HG03045 (cell line): Measurements from ENCODE around the gene ANO9.
A peak's percentile ranks its signal among the peaks of the same experiment; 100 is the strongest.

ENCODE experiments used
- ATAC-seq: cut with Tn5 transposase; IDR thresholded peaks from one replicate; pipeline ENCODE4 v1.9.1; 2021; ENCODE audit warnings: mild to moderate bottlenecking, moderate library complexity; ENCODE audit not compliant: unreplicated experiment

Gene ANO9, protein sequence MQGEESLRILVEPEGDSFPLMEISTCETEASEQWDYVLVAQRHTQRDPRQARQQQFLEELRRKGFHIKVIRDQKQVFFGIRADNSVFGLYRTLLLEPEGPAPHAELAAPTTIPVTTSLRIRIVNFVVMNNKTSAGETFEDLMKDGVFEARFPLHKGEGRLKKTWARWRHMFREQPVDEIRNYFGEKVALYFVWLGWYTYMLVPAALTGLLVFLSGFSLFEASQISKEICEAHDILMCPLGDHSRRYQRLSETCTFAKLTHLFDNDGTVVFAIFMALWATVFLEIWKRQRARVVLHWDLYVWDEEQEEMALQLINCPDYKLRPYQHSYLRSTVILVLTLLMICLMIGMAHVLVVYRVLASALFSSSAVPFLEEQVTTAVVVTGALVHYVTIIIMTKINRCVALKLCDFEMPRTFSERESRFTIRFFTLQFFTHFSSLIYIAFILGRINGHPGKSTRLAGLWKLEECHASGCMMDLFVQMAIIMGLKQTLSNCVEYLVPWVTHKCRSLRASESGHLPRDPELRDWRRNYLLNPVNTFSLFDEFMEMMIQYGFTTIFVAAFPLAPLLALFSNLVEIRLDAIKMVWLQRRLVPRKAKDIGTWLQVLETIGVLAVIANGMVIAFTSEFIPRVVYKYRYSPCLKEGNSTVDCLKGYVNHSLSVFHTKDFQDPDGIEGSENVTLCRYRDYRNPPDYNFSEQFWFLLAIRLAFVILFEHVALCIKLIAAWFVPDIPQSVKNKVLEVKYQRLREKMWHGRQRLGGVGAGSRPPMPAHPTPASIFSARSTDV

DNA sequence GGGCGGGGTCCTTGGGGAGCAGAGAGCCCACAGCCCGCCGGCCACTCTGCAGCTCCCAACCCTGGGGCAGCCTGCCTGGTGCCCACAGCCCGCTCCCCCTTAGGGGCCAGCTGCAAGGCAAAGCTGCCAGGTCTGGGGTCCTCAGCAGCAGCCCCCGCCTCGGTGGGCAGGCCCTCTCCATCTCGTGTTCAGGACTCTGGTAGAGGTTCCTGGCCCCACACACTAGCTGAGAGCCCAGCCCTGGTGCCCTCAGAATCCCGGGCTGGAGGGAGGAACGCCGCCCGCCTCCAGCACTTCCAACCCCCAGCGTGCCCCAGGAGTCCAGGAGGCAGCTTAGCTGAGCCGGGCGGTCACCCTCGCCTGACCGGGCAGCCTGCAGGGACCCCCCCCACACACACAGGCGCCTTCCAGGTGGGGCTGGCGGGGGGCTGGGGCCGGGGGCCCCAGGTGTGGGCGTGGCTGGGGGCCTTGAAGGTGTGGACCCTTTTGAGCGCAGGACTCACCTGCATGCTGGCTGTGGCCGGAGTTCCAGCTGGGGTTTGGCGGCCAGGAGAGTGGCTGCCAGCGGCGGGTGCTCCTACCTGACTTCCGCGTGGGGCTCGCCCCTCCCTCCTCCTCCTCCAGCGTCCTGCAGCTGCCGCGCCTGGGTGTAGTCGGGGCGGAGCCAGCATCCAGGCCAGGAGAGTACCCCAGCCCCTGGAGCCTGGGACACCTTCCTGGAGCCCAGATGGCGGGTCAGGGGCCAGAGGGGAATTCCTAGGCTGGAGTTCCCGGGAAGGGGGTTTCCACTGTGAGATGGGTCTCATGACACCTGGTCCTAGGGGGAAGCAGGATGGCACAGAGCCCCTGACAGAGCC is at the start of gene ANO9:
TSS of gene ANO9 (minus strand) at position 594 of the 857 bp plus-strand sequence. CDS start at position 509, 85 bp downstream.
- peak; percentile 54 for ATAC-seq

DNA sequence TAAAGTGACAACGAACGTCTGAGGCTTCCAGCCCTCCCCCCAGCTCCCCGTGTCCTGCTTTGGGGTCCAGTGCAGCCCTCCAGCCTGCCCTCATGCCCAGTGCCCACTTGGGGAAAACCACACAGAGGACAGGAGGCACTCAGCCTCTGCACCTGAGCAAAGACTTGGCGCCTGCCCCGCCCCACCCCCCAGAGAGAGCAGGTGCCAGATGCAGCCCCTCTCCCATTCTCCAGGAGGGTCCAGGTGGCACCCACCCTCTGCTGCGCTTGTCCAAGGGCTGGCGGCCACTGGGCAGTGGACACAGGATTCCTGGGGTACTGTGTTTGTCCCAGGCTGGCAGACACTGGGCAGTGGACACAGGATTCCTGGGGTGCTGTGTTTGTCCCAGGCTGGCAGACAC is 49.5 kb upstream of the ANO9 start:
- no peak for ATAC-seq

DNA sequence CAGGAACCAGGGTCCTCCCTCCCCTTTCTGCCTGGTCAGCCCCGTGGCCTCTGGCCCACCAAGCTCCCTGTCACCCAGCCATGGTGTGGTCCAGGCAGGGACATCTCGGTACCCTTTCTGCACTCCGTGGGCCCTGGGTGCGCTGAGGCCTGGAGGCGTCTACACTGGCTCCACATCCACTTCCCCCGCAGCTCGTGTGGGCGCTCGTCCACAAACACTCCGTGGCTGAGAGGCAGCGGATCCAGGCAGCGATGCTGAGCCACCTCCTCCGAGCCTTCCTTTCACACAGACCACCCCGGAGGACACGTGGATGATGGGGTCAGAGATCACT is 49.1 kb upstream of the ANO9 start:
- ATAC-seq: no peak

DNA sequence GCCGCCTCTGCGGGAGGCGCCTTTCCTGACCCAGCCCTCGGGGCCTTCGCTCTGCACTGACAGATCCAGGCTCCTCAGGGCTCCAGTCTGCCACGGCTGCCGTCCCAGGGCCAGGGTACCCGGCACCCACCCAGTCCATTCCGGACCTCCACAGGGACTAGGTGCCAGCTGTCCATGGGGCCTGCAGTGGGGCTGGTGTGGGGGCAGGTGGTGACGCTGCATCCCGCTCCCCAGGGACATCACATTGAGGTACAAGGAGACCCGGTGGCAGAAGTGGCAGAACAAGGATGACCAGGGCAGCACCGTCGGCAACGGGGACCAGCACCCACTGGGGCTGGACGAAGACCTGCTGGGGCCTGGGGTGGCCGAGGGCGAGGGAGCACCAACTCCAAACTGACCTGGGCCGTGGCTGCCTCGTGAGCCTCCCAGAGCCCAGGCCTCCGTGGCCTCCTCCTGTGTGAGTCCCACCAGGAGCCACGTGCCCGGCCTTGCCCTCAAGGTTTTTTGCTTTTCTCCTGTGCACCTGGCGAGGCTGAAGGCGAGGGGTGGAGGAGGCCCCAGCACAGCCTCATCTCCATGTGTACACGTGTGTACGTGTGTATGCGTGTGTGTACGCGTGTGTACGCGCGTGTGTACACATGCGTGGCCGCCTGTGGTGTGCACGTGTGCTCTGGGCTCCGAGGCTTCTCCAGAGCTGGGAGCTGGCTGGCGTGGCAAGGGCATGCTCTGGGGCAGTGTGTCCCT is 48.5 kb upstream of the ANO9 start:
- no peak for ATAC-seq

DNA sequence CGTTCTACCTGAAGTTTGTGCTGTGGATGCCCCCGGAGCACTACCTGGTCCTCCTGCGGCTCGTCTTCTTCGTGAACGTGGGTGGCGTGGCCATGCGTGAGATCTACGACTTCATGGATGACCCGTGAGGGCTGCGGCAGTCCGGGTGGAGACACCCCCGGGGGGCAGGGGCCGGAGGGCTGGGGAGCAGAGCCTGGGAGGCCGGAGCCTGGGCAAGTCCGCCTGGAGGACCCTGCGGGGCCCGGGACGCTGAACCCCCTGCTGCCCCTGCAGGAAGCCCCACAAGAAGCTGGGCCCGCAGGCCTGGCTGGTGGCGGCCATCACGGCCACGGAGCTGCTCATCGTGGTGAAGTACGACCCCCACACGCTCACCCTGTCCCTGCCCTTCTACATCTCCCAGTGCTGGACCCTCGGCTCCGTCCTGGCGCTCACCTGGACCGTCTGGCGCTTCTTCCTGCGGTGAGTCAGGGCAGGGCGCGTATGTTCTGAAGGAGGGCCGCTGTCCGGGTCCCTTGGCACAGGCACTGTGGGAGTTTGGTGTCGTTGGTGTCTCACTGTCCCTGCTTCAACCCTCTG is 47.9 kb upstream of the ANO9 start:
- ATAC-seq: no peak

DNA sequence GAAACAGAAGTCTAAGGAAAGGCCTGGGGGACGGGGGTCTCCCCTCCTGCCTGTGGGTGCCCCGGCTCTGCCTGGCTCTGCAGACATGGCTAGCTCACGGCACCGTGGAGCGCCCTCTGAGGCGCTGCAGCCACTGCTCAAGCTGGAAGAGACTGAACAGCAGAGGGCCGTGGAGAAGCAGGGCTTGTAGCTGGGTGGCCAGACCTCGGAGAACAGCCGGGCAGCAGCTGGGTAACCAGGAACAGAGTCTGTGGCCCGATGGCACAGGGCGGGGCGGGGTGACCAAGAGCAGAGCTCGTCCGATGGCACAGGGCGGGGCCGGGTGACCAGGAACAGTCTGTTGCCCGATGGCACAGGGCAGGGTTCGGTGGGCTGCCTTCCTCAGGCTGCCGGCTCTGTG is 47.2 kb upstream of the ANO9 start:
- ATAC-seq: no peak

DNA sequence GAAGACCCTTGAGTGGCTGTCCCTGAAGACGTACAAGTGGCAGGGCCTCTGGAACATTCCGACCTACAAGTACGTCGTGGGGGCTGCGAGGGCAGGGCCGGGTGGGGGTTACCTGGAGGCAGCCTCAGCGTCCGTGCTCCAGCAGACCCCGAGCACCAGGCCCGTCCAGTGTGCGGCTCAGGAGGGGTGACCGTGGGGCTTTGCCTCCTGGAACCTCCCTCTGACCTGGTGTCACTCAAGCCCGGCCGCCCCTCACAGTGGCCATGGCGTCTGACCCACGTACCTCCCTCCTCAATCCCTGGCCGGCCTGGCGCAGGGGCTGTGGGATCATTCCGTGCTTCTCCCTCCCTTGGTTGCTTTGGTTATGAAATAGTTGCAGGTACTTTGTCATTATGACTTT is 46.8 kb upstream of the ANO9 start:
- ATAC-seq: no peak

DNA sequence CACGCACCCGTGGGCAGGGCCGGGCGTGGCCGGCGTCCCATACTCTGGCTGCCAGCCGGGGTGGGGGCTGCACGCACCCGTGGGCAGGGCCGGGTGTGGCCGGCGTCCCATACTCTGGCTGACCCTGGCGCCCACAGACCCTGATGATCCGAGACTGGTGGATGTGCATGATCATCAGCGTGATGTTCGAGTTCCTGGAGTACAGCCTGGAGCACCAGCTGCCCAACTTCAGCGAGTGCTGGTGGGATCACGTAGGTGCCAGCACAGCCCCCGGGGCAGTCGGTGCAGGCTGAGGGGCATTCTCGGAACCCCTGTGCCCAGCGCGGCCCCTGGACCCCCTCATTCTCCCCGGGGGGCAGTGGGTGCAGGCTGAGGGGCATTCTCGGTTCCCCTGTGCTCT is 46.3 kb upstream of the ANO9 start:
- no peak for ATAC-seq

DNA sequence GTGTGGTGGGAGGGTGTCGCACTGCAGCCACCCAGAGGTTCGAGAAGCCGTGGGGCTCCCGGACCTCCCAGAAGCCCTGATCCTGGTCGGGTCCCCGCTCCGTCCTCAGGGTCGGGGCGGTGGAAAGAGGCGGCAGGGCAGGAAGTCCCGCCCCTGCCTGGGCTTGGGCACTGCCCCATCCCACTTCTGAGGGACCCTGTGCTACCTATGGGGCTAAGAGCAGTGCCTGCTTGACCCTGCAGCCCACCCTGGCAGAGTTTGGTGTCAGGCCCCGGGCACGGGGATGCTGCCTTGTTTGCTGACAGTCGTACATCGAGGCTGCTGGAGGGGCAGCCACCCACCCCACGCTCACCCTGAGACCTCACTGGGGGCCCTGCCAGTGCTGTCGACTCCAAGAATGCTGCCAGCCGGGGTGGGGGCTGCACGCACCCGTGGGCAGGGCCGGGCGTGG is 45.8 kb upstream of the ANO9 start:
- no peak for ATAC-seq

DNA sequence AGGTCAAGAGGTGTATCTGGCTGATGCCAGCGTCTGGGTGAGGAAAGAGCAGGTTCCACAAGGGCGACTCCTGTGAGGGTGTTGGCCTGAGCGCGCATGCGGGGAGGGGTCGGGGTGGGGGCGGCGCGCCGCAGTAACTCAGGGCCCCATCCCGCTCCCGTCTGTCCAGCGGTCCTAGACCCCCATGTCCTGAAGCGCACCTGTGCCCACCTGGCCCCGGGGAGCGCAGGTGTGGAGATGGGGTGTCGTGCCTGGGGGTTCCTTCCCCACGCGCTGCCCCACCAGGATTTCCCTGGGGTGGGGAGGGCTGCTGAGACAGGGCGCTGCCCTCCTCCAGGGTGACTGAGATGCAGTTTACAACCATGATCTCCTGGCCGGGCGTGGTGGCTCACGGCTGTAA is 44.4 kb upstream of the ANO9 start:
- ATAC-seq: no peak

DNA sequence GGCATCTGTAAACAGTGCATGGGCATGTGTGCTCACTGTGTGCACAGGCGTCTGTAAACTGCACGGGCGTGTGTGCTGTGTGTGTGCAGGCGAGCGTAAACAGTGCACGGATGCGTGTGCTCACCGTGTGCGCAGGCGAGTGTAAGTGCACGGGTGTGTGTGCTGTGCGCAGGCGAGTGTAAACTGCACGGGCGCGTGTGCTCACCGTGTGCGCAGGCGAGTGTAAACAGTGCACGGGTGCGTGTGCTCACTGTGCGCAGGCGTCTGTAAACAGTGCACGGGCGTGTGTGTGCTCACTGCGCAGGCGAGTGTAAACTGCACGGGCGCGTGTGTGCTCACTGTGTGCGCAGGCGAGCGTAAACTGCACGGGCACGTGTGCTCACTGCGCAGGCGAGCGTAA is 42.8 kb upstream of the ANO9 start:
- ATAC-seq: no peak

DNA sequence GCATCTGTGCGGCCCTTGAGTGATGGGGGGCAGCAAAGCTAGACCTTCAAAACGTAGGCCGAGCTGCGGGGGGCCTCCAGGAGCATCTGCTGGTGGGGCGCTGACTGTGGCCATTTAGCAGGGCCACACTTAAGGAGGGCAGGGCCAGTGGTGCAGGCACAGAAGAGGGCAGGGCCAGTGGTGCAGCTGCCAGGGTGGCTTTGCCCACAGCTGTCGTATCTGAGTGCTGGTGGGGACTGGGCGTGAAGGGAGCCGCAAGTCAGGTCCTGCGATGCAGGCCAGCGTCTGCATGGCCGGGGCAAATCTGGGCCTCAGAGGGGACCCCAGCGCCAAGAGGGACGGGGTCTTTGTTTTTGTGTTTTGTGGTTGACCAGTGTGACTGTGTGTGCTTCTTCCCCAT is 37.5 kb upstream of the ANO9 start:
- ATAC-seq: no peak

DNA sequence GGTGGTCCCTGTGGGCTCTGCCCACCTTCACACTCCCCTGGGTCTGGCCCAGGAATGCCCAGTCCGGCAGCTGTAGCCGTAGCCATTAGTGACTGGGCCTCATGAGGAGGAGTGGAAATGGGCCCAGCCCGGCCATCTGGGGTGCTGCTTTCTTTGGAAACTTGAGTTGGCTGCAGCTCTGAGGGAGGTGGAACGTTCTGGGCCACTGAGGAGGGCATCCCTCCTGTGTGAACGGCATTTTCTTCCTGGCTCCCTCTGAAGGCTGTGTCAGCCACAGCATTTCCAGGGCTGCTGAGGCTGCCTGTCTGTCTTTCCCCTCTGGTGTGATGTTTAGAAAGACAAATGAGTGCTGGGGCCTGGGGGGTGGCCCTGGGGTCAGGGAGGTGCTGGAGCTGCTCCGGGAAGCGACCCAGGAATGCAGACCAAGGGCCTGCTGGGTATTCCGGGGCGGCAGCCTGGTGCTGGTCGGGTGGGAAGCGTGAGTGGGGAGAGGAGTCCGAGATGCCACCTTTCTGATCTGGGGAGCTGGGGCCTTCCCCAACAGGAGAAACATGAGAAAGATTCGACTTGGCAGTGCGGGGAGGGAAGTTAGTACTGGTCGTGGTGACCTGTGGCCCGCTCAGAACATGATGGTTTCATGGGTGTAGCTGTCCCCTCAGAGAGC is 35.4 kb upstream of the ANO9 start:
- ATAC-seq: no peak

DNA sequence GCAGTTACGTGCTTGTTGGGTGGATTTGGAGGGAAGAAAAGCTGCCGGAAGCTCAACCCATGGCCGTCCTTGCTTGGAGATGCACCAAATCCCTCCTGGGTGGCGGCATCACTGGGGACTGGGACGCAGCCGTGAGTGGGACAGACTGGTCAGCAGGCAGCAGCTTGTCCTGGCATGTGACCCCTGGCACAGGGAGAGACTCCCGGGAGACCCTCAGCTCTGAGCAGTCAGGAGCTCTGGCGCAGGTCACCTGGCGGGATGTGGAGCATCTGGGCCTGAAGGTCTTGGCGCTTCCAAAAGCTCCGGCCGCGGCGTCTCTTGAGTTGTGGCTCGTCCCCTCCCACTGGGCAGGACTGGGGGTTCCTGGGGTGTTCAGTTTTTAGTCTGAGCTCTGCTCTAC is 34.6 kb upstream of the ANO9 start:
- ATAC-seq: no peak

DNA sequence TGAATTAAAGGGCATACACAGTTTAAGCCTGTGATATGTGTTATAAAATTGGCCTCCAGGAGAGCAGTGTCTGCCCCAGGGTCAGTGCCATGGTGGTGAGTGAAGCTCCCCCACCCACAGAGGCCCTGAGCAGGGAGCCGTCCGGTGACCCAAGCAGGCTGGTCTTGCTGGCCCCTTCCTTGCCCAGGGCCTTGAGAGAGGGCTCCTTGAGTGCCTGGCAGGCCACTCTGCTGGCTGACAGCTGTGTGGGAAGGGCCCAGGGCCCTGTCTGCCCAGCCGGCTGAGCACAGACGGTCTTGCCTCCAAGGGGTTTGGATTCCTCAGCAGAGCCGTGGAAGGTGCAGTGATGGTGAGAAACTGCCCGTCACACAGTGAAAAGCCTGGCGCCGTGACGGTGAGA is 34.1 kb upstream of the ANO9 start:
- ATAC-seq: no peak

DNA sequence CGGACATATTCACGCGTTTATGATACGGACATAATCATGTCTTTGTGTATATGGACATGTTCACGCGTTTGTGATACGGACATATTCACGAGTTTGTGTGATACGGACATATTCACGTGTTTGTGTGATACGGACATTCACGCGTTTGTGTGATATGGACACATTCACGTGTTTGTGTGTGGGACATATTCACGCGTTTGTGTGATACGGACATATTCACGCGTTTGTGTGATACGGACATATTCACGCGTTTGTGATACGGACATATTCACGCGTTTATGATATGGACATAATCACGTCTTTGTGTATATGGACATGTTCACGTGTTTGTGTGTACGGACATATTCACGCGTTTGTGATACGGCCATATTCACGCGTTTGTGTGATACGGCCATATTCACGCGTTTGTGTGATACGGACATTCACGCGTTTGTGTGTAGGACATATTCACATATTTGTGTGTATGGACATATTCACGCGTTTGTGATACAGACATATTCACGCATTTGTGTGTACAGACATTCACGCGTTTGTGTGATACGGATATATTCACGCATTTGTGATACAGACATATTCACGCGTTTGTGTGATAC is 33.2 kb upstream of the ANO9 start:
- no peak for ATAC-seq

DNA sequence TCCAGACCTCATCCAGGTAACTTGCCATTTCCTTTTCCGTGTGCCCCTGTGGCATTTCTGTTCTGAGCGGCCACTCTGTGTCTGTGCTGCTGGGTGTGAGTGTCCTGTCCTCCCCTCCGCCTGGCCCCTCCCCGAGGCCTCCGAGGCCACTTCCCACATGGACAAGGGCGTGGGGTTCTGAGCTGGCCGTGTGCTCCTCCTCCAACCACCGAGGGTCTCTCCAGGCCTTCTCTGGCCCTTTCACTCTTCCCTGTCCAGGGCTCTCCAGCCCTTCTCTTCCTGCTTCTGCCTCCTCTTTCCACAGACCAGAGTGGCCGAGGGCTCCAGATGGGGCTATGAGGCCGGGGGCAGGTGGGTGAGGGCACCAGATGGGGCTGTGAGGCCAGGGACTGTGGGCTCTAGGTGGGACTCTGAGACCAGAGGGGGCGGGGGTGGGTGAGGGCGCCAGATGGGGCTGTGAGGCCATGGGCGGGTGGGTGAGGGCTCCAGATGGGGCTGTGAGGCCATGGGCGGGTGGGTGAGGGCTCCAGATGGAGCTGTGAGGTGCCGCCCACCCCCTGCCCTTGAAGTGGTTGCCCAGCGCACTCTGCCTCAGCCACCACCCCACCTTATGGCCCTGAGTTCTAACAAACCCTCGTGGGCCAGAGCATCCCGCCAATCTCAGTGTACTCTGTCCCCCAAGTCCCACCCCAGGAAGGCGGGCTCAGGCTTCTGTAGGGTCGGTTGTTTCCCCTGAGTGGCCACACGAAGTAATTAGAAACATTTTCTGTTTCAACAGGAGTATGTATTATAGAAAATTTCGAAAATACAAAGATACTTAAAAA is 32.4 kb upstream of the ANO9 start:
- no peak for ATAC-seq

DNA sequence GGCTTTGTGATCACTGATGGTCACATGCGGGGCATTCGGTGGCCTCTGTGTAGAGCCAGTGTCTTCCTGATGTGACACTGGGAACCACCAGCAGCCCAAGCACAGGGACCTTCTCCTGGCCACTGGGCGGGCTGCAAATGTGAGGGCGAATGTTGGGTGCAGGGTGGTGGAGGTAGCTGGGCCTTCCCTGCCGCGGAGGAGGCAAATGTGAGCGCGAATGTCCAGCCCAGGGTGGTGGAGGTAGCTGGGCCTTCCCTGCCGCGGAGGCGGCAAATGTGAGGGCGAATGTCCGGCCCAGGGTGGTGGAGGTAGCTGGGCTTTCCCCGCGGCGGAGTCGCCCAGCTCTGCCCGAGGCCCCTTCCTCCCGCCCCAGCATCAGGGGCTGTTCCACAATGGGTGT is 31.6 kb upstream of the ANO9 start:
- no peak for ATAC-seq

DNA sequence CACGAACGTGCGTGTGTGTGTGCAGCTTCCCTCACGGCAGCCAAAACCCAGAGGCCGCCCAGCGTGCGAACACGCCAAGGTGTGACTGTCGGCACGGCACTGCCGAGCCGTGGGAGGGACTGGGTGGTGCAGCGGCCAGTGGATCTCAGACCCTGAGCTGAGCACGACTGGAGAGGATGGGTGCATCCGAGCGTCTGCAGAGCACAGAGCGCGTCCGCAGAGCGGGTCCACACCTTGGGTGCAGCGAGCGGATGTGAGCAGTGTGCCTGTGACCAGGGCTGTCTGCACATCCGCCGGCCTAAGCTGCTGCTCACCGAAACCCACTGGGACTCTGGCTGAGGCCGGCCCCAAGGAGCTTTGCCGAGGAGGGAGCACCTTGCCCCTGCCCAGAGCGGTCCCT is 31.0 kb upstream of the ANO9 start:
- ATAC-seq: no peak
